ENCODE results near the gene NKX2-2.

- peak; percentile 94 to 98 for TF ChIP-seq CTCF (conservative IDR thresholded peaks at IDR 0.05 in 1 of 2, IDR thresholded peaks at IDR 0.05 in 1 of 2; ENCODE audit: low read depth in 1 of 2, low read length in 2 of 2)
- peak; percentile 42 for TF ChIP-seq EZH2 (IDR thresholded peaks at IDR 0.05; ENCODE audit: low read length, missing control alignments)
Measured at GRCh38 chr20:21505161-21505809, 8.6 kb downstream of the NKX2-2 start.
